H1 (cell line): ENCODE measurements around the gene ADARB2.

Experiments used
- BCL11A ChIP-seq, 2 experiments: IDR thresholded peaks; one replicate each; pipeline ENCODE4 v1.6.1; 2011; ENCODE audit warnings: low read depth in 2 of 2, low read length in 2 of 2, mild to moderate bottlenecking in 2 of 2
- CTCF ChIP-seq, 3 experiments: IDR thresholded peaks; 1 replicate in 2 of 3; 2 replicates in 1 of 3; pipeline versions ENCODE4 v1.5.1 to v1.6.1; 2011; ENCODE audit warnings: low read length in 3 of 3, mild to moderate bottlenecking in 3 of 3, inconsistent platforms in 2 of 3, low read depth in 1 of 3, moderate library complexity in 1 of 3; ENCODE audit not compliant: insufficient read depth in 1 of 3; ENCODE audit errors: control extremely low read depth in 1 of 3
- EP300 ChIP-seq, 2 experiments: IDR thresholded peaks; 1 replicate in 1 of 2; 2 replicates in 1 of 2; pipeline ENCODE4 v1.6.1; 2011 to 2012; ENCODE audit warnings: low read depth in 2 of 2, low read length in 2 of 2, mild to moderate bottlenecking in 2 of 2, borderline replicate concordance in 1 of 2, inconsistent platforms in 1 of 2, moderate library complexity in 1 of 2
- GABPA ChIP-seq: IDR thresholded peaks from 2 replicates; pipeline ENCODE4 v1.6.1; 2011; ENCODE audit warnings: mild to moderate bottlenecking, low read length, moderate library complexity, borderline replicate concordance; ENCODE audit not compliant: insufficient read depth
- JUND ChIP-seq: IDR thresholded peaks from 2 replicates; pipeline ENCODE4 v1.6.1; 2011; ENCODE audit warnings: mild to moderate bottlenecking, improper control_type of control experiment, low read length
- PHF8 ChIP-seq: fragments of 200-600 bp; sonication (generic); conservative IDR thresholded peaks from 2 replicates; pipeline ENCODE4 v1.7.1; 2012; ENCODE audit warnings: low read depth, mild to moderate bottlenecking, inconsistent platforms, low read length, moderate library complexity
- POLR2A ChIP-seq, 2 experiments: IDR thresholded peaks; 1 replicate in 1 of 2; 2 replicates in 1 of 2; pipeline ENCODE4 v1.6.1; 2011; ENCODE audit warnings: low read depth in 2 of 2, low read length in 2 of 2, mild to moderate bottlenecking in 2 of 2; ENCODE audit errors: control extremely low read depth in 1 of 2
- POLR2AphosphoS5 ChIP-seq: IDR thresholded peaks from 2 replicates; pipeline ENCODE4 v1.6.1; 2011; ENCODE audit warnings: low read depth, low read length
- RFX5 ChIP-seq: IDR thresholded peaks from 2 replicates; pipeline ENCODE4 v1.6.1; 2011; ENCODE audit warnings: low read depth, low read length, improper control_type of control experiment, borderline replicate concordance
- SIN3A ChIP-seq, 2 experiments: IDR thresholded peaks in 1 of 2; conservative IDR thresholded peaks in 1 of 2; 2 replicates each; pipeline ENCODE4 v1.6.1; 2011 to 2012; ENCODE audit warnings: low read length in 2 of 2, improper control_type of control experiment in 1 of 2, low read depth in 1 of 2, mild to moderate bottlenecking in 1 of 2
- TAF1 ChIP-seq: IDR thresholded peaks from 2 replicates; pipeline ENCODE4 v1.6.1; 2011; ENCODE audit warnings: mild to moderate bottlenecking, low read depth, low read length
- TEAD4 ChIP-seq: IDR thresholded peaks from 2 replicates; pipeline ENCODE4 v1.6.1; 2012; ENCODE audit warnings: low read depth, low read length, inconsistent platforms, mixed read lengths
- ZNF274 ChIP-seq: IDR thresholded peaks from 2 replicates; pipeline ENCODE4 v1.7.0; 2012; ENCODE audit warnings: low read length, borderline replicate concordance; ENCODE audit errors: extremely low read depth
- TF ChIP-seq, protein P1 (sequence below): IDR thresholded peaks from 2 replicates; pipeline ENCODE4 v1.6.1; 2012; ENCODE audit warnings: inconsistent platforms

- TF ChIP-seq TEAD4 (no peak), SIN3A (conservative IDR thresholded peaks at IDR 0.05 in 1 of 2, IDR thresholded peaks at IDR 0.05 in 1 of 2; ENCODE audit: low read depth in 1 of 2, low read length in 2 of 2) (no peak), GABPA (no peak), POLR2A (IDR thresholded peaks at IDR 0.05; ENCODE audit: control extremely low read depth in 1 of 2, low read depth in 2 of 2, low read length in 2 of 2) (no peak), BCL11A (IDR thresholded peaks at IDR 0.05; ENCODE audit: low read depth in 2 of 2, low read length in 2 of 2) (no peak), CTCF (IDR thresholded peaks at IDR 0.05; ENCODE audit: control extremely low read depth in 1 of 3, insufficient read depth in 1 of 3, low read depth in 1 of 3, low read length in 3 of 3) (no peak), PHF8 (no peak), POLR2AphosphoS5 (no peak), JUND (no peak), RFX5 (no peak), ZNF274 (no peak), EP300 (IDR thresholded peaks at IDR 0.05; ENCODE audit: borderline replicate concordance in 1 of 2, low read depth in 2 of 2, low read length in 2 of 2) (no peak), TAF1 (no peak)
- TF ChIP-seq, protein P1, sequence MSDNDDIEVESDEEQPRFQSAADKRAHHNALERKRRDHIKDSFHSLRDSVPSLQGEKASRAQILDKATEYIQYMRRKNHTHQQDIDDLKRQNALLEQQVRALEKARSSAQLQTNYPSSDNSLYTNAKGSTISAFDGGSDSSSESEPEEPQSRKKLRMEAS = no peak
These were observed 10.3 kb upstream of the ADARB2 start for GRCh38 chr10:1747590-1748157.
